GM13977 (cell line): ENCODE measurements around the gene KCNJ5.

Experiments
- DNase-seq: peaks from one replicate; pipeline ENCODE4 v3.0.0; 2012; ENCODE audit warnings: low spot score
- CTCF ChIP-seq: IDR thresholded peaks from 2 replicates; pipeline ENCODE4 v1.5.1; 2012; ENCODE audit warnings: mild to moderate bottlenecking, control low read depth; ENCODE audit not compliant: insufficient read depth; ENCODE audit errors: extremely low read depth, missing control alignments
- in situ Hi-C: fragments of 300-500 bp; cut with MboI; formaldehyde crosslinking; loops from one replicate; pipeline ENCODE4 v1.12.0; 2022; ENCODE audit warnings: low sequenced_read_pairs, low pct_unique_long_range_greater_than_20kb, mixed read lengths, inconsistent platforms; ENCODE audit not compliant: unreplicated experiment

The KCNJ5 gene

GRCh38 chr11:128933481-128934178 is 42.5 kb downstream of the KCNJ5 start:
- DNase-seq = no peak
- in situ Hi-C loops = no loop called here
- TF ChIP-seq CTCF = no peak

- no peak for TF ChIP-seq CTCF
- in situ Hi-C loops = no loop called here
- DNase-seq = no peak
These were observed 43.2 kb downstream of the KCNJ5 start for GRCh38 chr11:128934351-128934750.

- no peak for TF ChIP-seq CTCF
- DNase-seq = no peak
- in situ Hi-C loops = no loop called here
These were observed 43.8 kb downstream of the KCNJ5 start for GRCh38 chr11:128934926-128935325.

GRCh38 chr11:128936606-128937251 is 45.6 kb downstream of the KCNJ5 start:
- TF ChIP-seq CTCF = no peak
- in situ Hi-C loops = no loop called here
- no peak for DNase-seq

- in situ Hi-C loops = no loop called here
- no peak for DNase-seq
- TF ChIP-seq CTCF = no peak
These were observed 46.3 kb downstream of the KCNJ5 start for GRCh38 chr11:128937480-128937879.

GRCh38 chr11:128938156-128938885 is 47.2 kb downstream of the KCNJ5 start:
- no peak for TF ChIP-seq CTCF
- in situ Hi-C loops = no loop called here
- DNase-seq = no peak
